Right cardiac atrium (tissue), 5 donors: ENCODE data around the gene INMT. TPM values are rescaled to one million over a fixed set of nuclear protein-coding genes. Genes with fewer than 3 reads are reported as not detected.

Source experiments
- ATAC-seq, 2 donors: fragments of 200-7000 bp; cut with Tn5 transposase; one replicate each; pipeline versions ENCODE4 v1.8.0 to v1.9.1; 2020; ENCODE audit warnings: moderate library complexity in 2 of 2, mild to moderate bottlenecking in 1 of 2
- DNase-seq, 3 donors: peaks; one replicate each; pipeline ENCODE4 v3.0.0-alpha.2; 2020
- H3K27ac ChIP-seq: one replicate; pipeline ENCODE4 v1.5.1; 2013; ENCODE audit warnings: mild to moderate bottlenecking, low read length, control low read depth, moderate library complexity
- H3K27me3 ChIP-seq: one replicate; pipeline ENCODE4 v1.6.1; 2013; ENCODE audit not compliant: control insufficient read depth, insufficient read depth
- H3K4me1 ChIP-seq: one replicate; pipeline ENCODE4 v1.6.1; 2013; ENCODE audit warnings: low read length; ENCODE audit not compliant: control insufficient read depth, insufficient read depth
- H3K4me3 ChIP-seq: one replicate; pipeline ENCODE4 v1.5.1; 2013; ENCODE audit warnings: low read length, control low read depth
- H3K9me3 ChIP-seq: one replicate; pipeline ENCODE4 v1.6.1; 2013; ENCODE audit warnings: low read length; ENCODE audit not compliant: control insufficient read depth
- WGBS: extraction: QIAGEN DNeasy Blood & Tissue Kit; methylation state at CpG from one replicate; pipeline ENCODE4 v1.1.7; 2013; 5-methylcytosine and 5-hydroxymethylcytosine counted together
- intact Hi-C, 4 donors: fragments of 100-400 bp; cut with DNase I; formaldehyde crosslinking; loops; one replicate each; pipeline versions ENCODE4 v1.11.0 to v1.14.0; 2022 to 2023
- polyA plus RNA-seq: library from polyadenylated mRNA; stranded (reverse); fragments of 200-250 nt; gene quantifications from one replicate; pipeline ENCODE4 v1.2.3, GENCODE V29; 2013
- total RNA-seq, 4 donors: library from RNA; stranded (reverse); fragmentation: NEBNext Ultra II Directional; extraction: Animal tissue kit (Norgen Biotek cat#: 25700); gene quantifications; one replicate each; pipeline ENCODE4 v1.2.1, GENCODE V29; 2021
- donor health status: healthy with polysubstance abuse.
- donor health status: DM: no; HTN: yes; CAD: no.
- donor health status: DM: no; HTN: no; CAD: no.
- donor health status: DM: no; HTN: yes; CAD: no; lungs with severe emphysema.
- donor health status: DM: yes; HTN: yes; CAD: no.

The INMT gene
- total and polyA plus RNA-seq, 5 donors = 87.9 to 180 (median 105) TPM

- intact Hi-C loops = loop anchor here in 1 of 4 donors (10.0 kb wide), 1 partner anchor 91 kb away; no protein-coding TSS in a partner anchor
- H3K4me3 ChIP-seq = no peak overlapping the region
- 84% methylated on average over 4 of the region's 4 CpGs for WGBS
- DNase-seq (no peak), ATAC-seq (no peak)
- no peak overlapping the region for H3K27ac ChIP-seq
- H3K9me3 ChIP-seq = no peaks in the 10 kb centered on the region
- no peaks in the 10 kb centered on the region for H3K27me3 ChIP-seq
- H3K4me1 ChIP-seq = no peaks in the 10 kb centered on the region
These were observed 15.6 kb upstream of the INMT start for GRCh38 chr7:30736291-30736690.

DNA sequence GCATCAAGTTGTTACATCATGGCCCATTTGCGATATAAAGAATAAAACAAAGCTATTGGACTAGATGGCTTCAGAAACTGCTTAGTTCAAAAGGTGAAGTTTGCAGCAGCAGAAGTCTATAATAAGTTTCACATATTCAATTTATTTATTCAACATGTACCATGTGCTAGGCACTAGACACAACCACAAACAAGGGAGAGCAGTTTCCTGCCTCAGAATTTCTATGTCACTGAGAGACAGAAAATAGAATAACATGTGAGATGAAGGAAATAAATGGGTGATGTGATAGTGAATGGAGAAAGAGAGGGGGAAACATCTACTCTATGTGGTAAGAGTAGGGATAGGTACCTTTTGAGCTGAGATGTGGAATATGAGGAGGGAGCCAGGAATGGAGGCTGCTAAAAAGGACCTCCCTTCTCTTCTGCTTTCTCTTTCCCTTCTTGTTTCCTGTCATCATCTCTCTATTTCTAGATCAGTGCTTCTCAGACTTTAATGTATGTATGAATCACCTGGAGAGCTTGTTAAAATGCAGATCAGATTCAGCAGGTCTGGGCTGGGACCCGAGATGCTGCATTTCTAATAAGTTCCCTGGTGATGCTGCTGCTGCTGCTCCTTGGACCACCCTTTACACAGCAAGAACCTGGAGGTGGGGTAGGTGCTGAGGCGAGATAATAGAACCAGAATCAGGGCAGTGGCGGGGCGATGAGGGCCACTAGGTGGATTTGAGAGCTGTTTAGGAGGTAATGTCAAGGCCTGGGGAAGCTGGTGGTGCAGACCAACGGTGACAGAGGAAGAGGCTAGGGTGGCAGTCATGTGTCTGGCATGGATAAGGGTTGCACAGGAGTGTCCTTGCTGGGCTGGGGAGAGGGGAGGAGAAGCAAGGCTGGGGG lies 13.7 kb upstream of the INMT start:
- H3K27me3 ChIP-seq = no peaks in the 10 kb centered on the region
- intact Hi-C loops = loop anchor here in 1 of 4 donors (10.0 kb wide), 1 partner anchor 93 kb away; no protein-coding TSS in a partner anchor
- no peak for ATAC-seq
- H3K4me1 ChIP-seq = no peaks in the 10 kb centered on the region
- no peak for DNase-seq
- WGBS = 86% methylated on average over 6 of the region's 6 CpGs
- H3K4me3 ChIP-seq = no peak overlapping the region
- H3K9me3 ChIP-seq = no peaks in the 10 kb centered on the region
- H3K27ac ChIP-seq = no peak overlapping the region

DNA sequence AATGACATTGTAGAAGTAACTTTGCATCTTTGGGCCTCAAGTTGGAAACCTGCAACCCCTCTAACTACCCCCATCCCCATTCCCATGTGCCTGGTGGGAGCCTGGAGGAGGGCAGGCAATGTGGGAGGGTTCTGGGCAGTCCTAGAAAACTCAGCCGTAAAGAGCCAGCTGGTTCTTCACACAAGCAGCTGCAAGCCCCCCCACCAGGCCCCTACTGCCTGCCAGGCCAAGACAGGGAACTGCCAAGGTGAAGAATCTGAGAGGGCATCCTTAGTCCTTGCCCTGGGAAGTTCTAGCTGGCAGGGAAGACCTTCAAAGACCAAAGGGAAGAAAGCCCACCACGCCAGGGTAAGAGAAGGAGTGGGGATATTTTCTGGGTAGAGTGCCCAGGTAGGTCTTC lies 12.2 kb upstream of the INMT start:
- no peaks in the 10 kb centered on the region for H3K4me1 ChIP-seq
- no peak overlapping the region for H3K27ac ChIP-seq
- ATAC-seq (no peak), DNase-seq (no peak)
- WGBS = 87% methylated on average over 2 of the region's 2 CpGs
- no peaks in the 10 kb centered on the region for H3K27me3 ChIP-seq
- H3K9me3 ChIP-seq = no peaks in the 10 kb centered on the region
- intact Hi-C loops = loop anchor here in 2 of 4 donors (5.0 to 10.0 kb wide), 2 partner anchors 57 to 95 kb away; partner anchors contain the start of gene CRHR2 (in 1 of the 2)
- H3K4me3 ChIP-seq = no peak overlapping the region

- H3K4me3 ChIP-seq = no peak overlapping the region
- 37% methylated on average over 14 of the region's 14 CpGs for WGBS
- no peaks in the 10 kb centered on the region for H3K27me3 ChIP-seq
- ATAC-seq (peak; percentile 64 to 74), DNase-seq (peak; percentile 68 to 91 (median 89))
- H3K4me1 ChIP-seq = no peaks in the 10 kb centered on the region
- no peaks in the 10 kb centered on the region for H3K9me3 ChIP-seq
- intact Hi-C loops = loop anchor here in 1 of 4 donors (5.0 kb wide), 1 partner anchor 58 kb away; the partner anchor contains the start of gene CRHR2
- no peak overlapping the region for H3K27ac ChIP-seq
These were observed 11.3 kb upstream of the INMT start for GRCh38 chr7:30740417-30741181.

DNA sequence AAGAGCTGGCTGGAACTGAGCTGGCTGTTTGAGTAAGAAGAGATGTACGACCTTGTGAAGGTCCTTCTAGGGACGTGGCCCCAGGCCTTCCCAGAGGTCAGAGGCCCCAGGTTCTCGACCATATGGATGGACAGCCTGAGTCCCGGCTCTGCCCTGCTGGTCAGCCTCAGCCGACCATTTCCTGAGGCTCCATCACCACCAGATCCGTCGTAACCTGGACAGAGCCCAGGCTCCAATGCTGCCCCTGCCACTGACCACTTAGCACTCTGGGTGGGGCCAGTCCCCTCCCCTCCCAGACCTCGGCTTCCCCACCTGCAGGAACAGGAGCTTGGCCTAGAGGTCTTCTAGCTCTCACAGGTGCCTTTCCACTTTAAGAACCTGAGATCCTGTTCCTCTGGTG lies 10.6 kb upstream of the INMT start:
- DNase-seq (no peak), ATAC-seq (no peak)
- Histone ChIP-seq H3K27me3 (no peaks in the 10 kb centered on the region), H3K27ac (no peak overlapping the region), H3K4me3 (no peak overlapping the region), H3K4me1 (no peaks in the 10 kb centered on the region), H3K9me3 (no peaks in the 10 kb centered on the region)
- intact Hi-C loops = loop anchor here in 1 of 4 donors (5.0 kb wide), 1 partner anchor 59 kb away; the partner anchor contains the start of gene CRHR2
- 88% methylated on average over 8 of the region's 8 CpGs for WGBS

GRCh38 chr7:30743371-30744074 lies 8.4 kb upstream of the INMT start:
- Histone ChIP-seq H3K4me3 (no peak overlapping the region), H3K4me1 (no peaks in the 10 kb centered on the region), H3K27ac (no peak overlapping the region), H3K9me3 (no peaks in the 10 kb centered on the region), H3K27me3 (no peaks in the 10 kb centered on the region)
- 59% methylated on average over 8 of the region's 8 CpGs for WGBS
- DNase-seq (peak in 2 of 3 donors; percentile 79 to 83), ATAC-seq (peak; percentile 79)
- intact Hi-C loops = loop anchor here in 1 of 4 donors (5.0 kb wide), 1 partner anchor 61 kb away; the partner anchor contains the start of gene CRHR2

GRCh38 chr7:30744075-30744417 lies 7.9 kb upstream of the INMT start:
- H3K4me1 ChIP-seq = no peaks in the 10 kb centered on the region
- no peak overlapping the region for H3K27ac ChIP-seq
- no peak for ATAC-seq
- H3K4me3 ChIP-seq = no peak overlapping the region
- 92% methylated on average over 12 of the region's 12 CpGs for WGBS
- no peaks in the 10 kb centered on the region for H3K27me3 ChIP-seq
- no peaks in the 10 kb centered on the region for H3K9me3 ChIP-seq
- intact Hi-C loops = loop anchor here in 1 of 4 donors (5.0 kb wide), 1 partner anchor 62 kb away; the partner anchor contains the start of gene CRHR2
- peak in 1 of 3 donors; percentile 51 for DNase-seq

DNA sequence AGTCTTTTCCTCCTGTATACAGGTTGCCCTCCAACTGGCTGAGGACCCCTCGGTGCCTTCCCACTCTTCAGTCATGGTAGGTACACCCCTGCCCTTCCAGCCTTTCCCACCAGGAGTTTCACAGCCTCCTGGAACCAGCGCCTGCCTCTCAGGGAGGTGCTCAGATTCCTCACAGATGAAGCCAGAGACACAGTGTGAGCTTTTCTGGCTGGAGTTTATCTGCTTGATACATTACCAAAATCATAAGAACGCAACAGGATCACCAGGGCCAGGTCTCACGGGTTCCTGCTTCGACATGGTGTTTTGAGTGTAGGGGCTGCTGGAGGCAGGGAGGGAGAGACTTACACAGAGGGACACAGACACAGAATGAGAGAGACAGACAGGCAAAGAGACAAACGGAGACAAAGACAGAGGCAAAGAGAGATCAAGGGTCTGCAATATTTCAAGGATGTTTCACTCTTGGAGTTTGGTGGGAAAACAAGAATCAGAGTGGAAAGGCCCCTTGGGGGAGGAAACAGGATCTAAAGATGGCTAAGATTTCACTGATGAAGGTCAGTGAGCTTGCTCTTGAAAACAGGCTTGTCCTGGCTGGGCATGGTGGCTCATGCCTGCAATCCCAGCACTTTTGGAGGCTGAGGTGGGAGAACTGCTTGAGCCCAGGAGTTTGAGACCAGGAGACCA lies 6.5 kb upstream of the INMT start:
- ATAC-seq (no peak), DNase-seq (peak in 1 of 3 donors; percentile 47)
- Histone ChIP-seq H3K4me1 (peaks cover 1% of the 10 kb centered on the region), H3K9me3 (no peaks in the 10 kb centered on the region), H3K27me3 (no peaks in the 10 kb centered on the region), H3K27ac (no peak overlapping the region), H3K4me3 (no peak overlapping the region)
- intact Hi-C loops = no loop called here
- 47% methylated on average over 6 of the region's 6 CpGs for WGBS

DNA sequence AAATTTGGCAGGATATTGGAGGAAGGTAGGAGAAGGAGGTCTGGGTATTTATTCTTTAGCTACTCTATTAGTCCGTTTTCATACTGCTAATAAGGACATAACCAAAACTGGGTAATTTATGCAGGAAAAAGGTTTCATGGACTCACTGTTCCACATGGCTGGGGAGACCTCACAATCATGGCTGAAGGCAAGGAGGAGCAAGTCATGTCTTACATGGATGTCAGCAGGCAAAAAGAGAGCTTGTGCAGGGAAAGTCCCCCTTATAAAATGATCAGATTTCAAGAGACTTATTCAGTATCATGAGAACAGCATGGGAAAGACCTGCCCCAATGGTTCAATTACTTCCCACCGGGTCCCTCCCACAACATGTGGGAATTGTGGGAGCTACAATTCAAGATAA lies 1.9 kb upstream of the INMT start:
- 50% methylated on average over 2 of the region's 2 CpGs for WGBS
- H3K4me1 ChIP-seq = peaks cover 5% of the 10 kb centered on the region
- intact Hi-C loops = no loop called here
- H3K27me3 ChIP-seq = no peaks in the 10 kb centered on the region
- H3K27ac ChIP-seq = peak overlapping the region; percentile 73
- no peak overlapping the region for H3K4me3 ChIP-seq
- DNase-seq (no peak), ATAC-seq (no peak)
- no peaks in the 10 kb centered on the region for H3K9me3 ChIP-seq
